ENCODE results near the gene MRPL58. TPM values are rescaled to one million over a fixed set of nuclear protein-coding genes. Genes with fewer than 3 reads are reported as not detected.

MRPL58 gene
- total and polyA plus RNA-seq, 2 of the 8 experiments (the other 6 are each of a cell fraction or from before 2014, with no cell fraction given), result 43.6 to 49.1 TPM

GRCh38 chr17:74972107-74972972 lies 40.1 kb upstream of the MRPL58 start, which contains the start of gene HID1 (continued):
- TF ChIP-seq ATF3 (IDR thresholded peaks at IDR 0.05; ENCODE audit: insufficient read depth, low read depth, low read length), result no peak
- TF ChIP-seq ATF2 (IDR thresholded peaks at IDR 0.05; ENCODE audit: low read length), result no peak
- no peak for TF ChIP-seq CTBP2 (IDR thresholded peaks at IDR 0.05; ENCODE audit: borderline replicate concordance, insufficient read depth, insufficient read length, low read length)
- no peak for TF ChIP-seq KDM5A (IDR thresholded peaks at IDR 0.05; ENCODE audit: low read length)
- no peak for TF ChIP-seq SIRT6 (IDR thresholded peaks at IDR 0.05; ENCODE audit: low read length)
- no peak for TF ChIP-seq SRF (IDR thresholded peaks at IDR 0.05; ENCODE audit: low read depth, low read length)
- TF ChIP-seq EGR1 (IDR thresholded peaks at IDR 0.05; ENCODE audit: borderline replicate concordance, low read depth, low read length), result peak; percentile 28; the same call in 1 of the 2 replicates
- TF ChIP-seq POLR2A (IDR thresholded peaks at IDR 0.05; ENCODE audit: control extremely low read depth in 1 of 2, low read depth in 2 of 2, low read length in 2 of 2), result no peak
- TF ChIP-seq BCL11A (IDR thresholded peaks at IDR 0.05; ENCODE audit: low read depth in 2 of 2, low read length in 2 of 2), result no peak
- TF ChIP-seq CREB1 (IDR thresholded peaks at IDR 0.05), result no peak
- no peak for TF ChIP-seq KDM1A (IDR thresholded peaks at IDR 0.05; ENCODE audit: borderline replicate concordance, low read length)
- no peak for TF ChIP-seq RFX5 (IDR thresholded peaks at IDR 0.05; ENCODE audit: borderline replicate concordance, low read depth, low read length)
- TF ChIP-seq CEBPB (IDR thresholded peaks at IDR 0.05; ENCODE audit: low read depth, low read length), result no peak
- TF ChIP-seq SP1 (IDR thresholded peaks at IDR 0.05; ENCODE audit: low read depth, low read length), result 0 out of 2 replicates have a peak, but pooled peaks have one; percentile 17
- no peak; the same call in 1 of the 2 replicates for TF ChIP-seq MAX (IDR thresholded peaks at IDR 0.05)
- no peak for TF ChIP-seq POU5F1 (IDR thresholded peaks at IDR 0.05; ENCODE audit: low read depth, low read length)
- TF ChIP-seq SP2 (IDR thresholded peaks at IDR 0.05; ENCODE audit: low read length), result no peak
- no peak for TF ChIP-seq TEAD4 (IDR thresholded peaks at IDR 0.05; ENCODE audit: low read depth, low read length)
- no peak for TF ChIP-seq FOSL1 (IDR thresholded peaks at IDR 0.05; ENCODE audit: insufficient read depth, low read depth, low read length)
- TF ChIP-seq E2F6 (IDR thresholded peaks at IDR 0.05), result no peak
- no peak for TF ChIP-seq MAFK (IDR thresholded peaks at IDR 0.05; ENCODE audit: low read depth, low read length)
- TF ChIP-seq EP300 (IDR thresholded peaks at IDR 0.05; ENCODE audit: borderline replicate concordance in 1 of 2, low read depth in 2 of 2, low read length in 2 of 2), result no peak
